HCT116 (cell line): ENCODE measurements around the gene SLC39A1. TPM values are rescaled to one million over a fixed set of nuclear protein-coding genes. Genes with fewer than 3 reads are reported as not detected.

ENCODE experiments used
- ATAC-seq: fragments of 200-7000 bp; cut with Tn5 transposase; 2 replicates; pipeline ENCODE4 v1.9.1; 2020; ENCODE audit warnings: mild to moderate bottlenecking, moderate library complexity
- BruUV-seq: library from RNA; stranded (reverse); fragments of 400-500 nt; replicated peaks from 2 replicates; lab custom pipeline; 2021; lab: Mats Ljungman, UMichigan
- CTCF ChIA-PET: fragments of 300-600 bp; sonication (Branson Sonifier 250); formaldehyde crosslinking; loops from one replicate; lab custom pipeline; 2021; ENCODE audit warnings: antibody characterized with exemption; lab: Charles Lee
- POLR2A ChIA-PET: fragments of 300-600, 350-600 bp; sonication (Branson Sonifier 250); formaldehyde crosslinking; loops from one replicate; lab custom pipeline; 2021; ENCODE audit warnings: antibody characterized with exemption; lab: Charles Lee
- RAD21 ChIA-PET, 2 experiments: fragments of 300-600 bp; sonication (Branson Sonifier 250); formaldehyde crosslinking; loops; one replicate each; lab custom pipeline; 2023; ENCODE audit warnings: low total read pairs in 2 of 2; ENCODE audit not compliant: uncharacterized antibody in 2 of 2, unreplicated experiment in 2 of 2, low non-redundant PET in 1 of 2; lab: Charles Lee
- DNase-seq: peaks from one replicate; pipeline ENCODE4 v3.0.0-alpha.2; 2010; ENCODE audit warnings: low read depth, low spot score
- H2AFZ ChIP-seq: fragments of 200-600 bp; shearing (Covaris generic), sonication (generic); 2 replicates; pipeline ENCODE4 v1.6.1; 2017; ENCODE audit warnings: low read depth, mixed run types, mixed read lengths, antibody characterized with exemption, low read length; ENCODE audit not compliant: poor library complexity, severe bottlenecking
- H3K27ac ChIP-seq: 2 replicates; pipeline ENCODE4 v1.5.1; 2012; ENCODE audit warnings: low read depth, low read length
- H3K27me3 ChIP-seq: fragments of 200-600 bp; sonication (generic); 2 replicates; pipeline ENCODE4 v1.6.1; 2016; ENCODE audit warnings: mixed run types, low read length, mixed read lengths; ENCODE audit not compliant: insufficient read depth
- H3K36me3 ChIP-seq, 2 experiments: fragments of 200-500 bp in 1 of 2; fragments of 200-600 bp in 1 of 2; sonication (Bioruptor generic) in 1 of 2; sonication (generic) in 1 of 2; 2 replicates each; pipeline versions ENCODE4 v1.5.1 to v1.6.1; 2014 to 2016; ENCODE audit warnings: low read length in 2 of 2, inconsistent platforms in 1 of 2, mixed read lengths in 1 of 2, mixed run types in 1 of 2; ENCODE audit not compliant: insufficient read depth in 2 of 2, control insufficient read depth in 1 of 2
- H3K4me1 ChIP-seq, 2 experiments: fragments of 200-600 bp in 1 of 2; sonication (generic) in 1 of 2; 2 replicates each; pipeline versions ENCODE4 v1.5.1 to v1.6.1; 2012 to 2017; ENCODE audit warnings: low read length in 2 of 2, inconsistent platforms in 1 of 2, mild to moderate bottlenecking in 1 of 2, mixed read lengths in 1 of 2, mixed run types in 1 of 2, moderate library complexity in 1 of 2; ENCODE audit not compliant: insufficient read depth in 2 of 2, control insufficient read depth in 1 of 2
- H3K4me2 ChIP-seq: fragments of 200-600 bp; sonication (generic); 2 replicates; pipeline ENCODE4 v1.6.1; 2017; ENCODE audit warnings: mixed run types, low read length, mixed read lengths
- H3K4me3 ChIP-seq, 2 experiments: fragments of 200-600 bp in 1 of 2; sonication (generic) in 1 of 2; replicated peaks in 1 of 2; 2 replicates each; pipeline ENCODE4 v1.5.1; 2011 to 2016; ENCODE audit warnings: low read length in 2 of 2, control low read depth in 1 of 2, low read depth in 1 of 2, mild to moderate bottlenecking in 1 of 2, mixed read lengths in 1 of 2, mixed run types in 1 of 2
- H3K79me2 ChIP-seq: fragments of 200-600 bp; sonication (generic); 2 replicates; pipeline ENCODE4 v1.6.1; 2017; ENCODE audit warnings: mild to moderate bottlenecking, mixed run types, low read length, moderate library complexity, mixed read lengths; ENCODE audit not compliant: insufficient read depth
- H3K9ac ChIP-seq: fragments of 200-600 bp; sonication (generic); 2 replicates; pipeline ENCODE4 v1.6.1; 2016; ENCODE audit warnings: low read length, mixed read lengths
- H3K9me2 ChIP-seq: fragments of 200-600 bp; sonication (generic), shearing (Covaris generic); 2 replicates; pipeline ENCODE4 v1.6.1; 2017; ENCODE audit warnings: mixed run types, mild to moderate bottlenecking, moderate library complexity; ENCODE audit not compliant: insufficient read depth
- H3K9me3 ChIP-seq, 2 experiments: fragments of 200-500 bp in 1 of 2; fragments of 200-600 bp in 1 of 2; sonication (Bioruptor generic) in 1 of 2; sonication (generic) in 1 of 2; 2 replicates each; pipeline ENCODE4 v1.6.1; 2014 to 2017; ENCODE audit warnings: low read length in 2 of 2, mixed read lengths in 2 of 2, inconsistent platforms in 1 of 2, low read depth in 1 of 2, mild to moderate bottlenecking in 1 of 2, mixed run types in 1 of 2, moderate library complexity in 1 of 2; ENCODE audit not compliant: control insufficient read depth in 1 of 2, insufficient read depth in 1 of 2
- H4K20me1 ChIP-seq: fragments of 200-600 bp; sonication (generic), shearing (Covaris generic); 2 replicates; pipeline ENCODE4 v1.6.1; 2017; ENCODE audit warnings: mixed run types, mild to moderate bottlenecking, moderate library complexity; ENCODE audit not compliant: insufficient read depth
- EGR1 ChIP-seq: IDR thresholded peaks from 2 replicates; pipeline ENCODE4 v1.6.1; 2012; ENCODE audit warnings: low read depth
- ELF1 ChIP-seq: IDR thresholded peaks from 2 replicates; pipeline ENCODE4 v1.6.1; 2012; ENCODE audit warnings: low read depth, borderline replicate concordance
- EZH2 ChIP-seq: fragments of 200-600 bp; sonication (generic); IDR thresholded peaks from 2 replicates; pipeline ENCODE4 v1.6.1; 2017; ENCODE audit warnings: antibody characterized with exemption, mixed run types
- EZH2phosphoT487 ChIP-seq: fragments of 200-600 bp; IDR thresholded peaks from 2 replicates; pipeline ENCODE4 v1.6.1; 2018; ENCODE audit warnings: antibody characterized with exemption, borderline replicate concordance
- FOSL1 ChIP-seq: IDR thresholded peaks from 2 replicates; pipeline ENCODE4 v1.6.1; 2012; ENCODE audit warnings: low read depth
- JUND ChIP-seq: IDR thresholded peaks from 2 replicates; pipeline ENCODE4 v1.6.1; 2012
- POLR2AphosphoS5 ChIP-seq: IDR thresholded peaks from 2 replicates; pipeline ENCODE4 v1.6.1; 2011; ENCODE audit warnings: mild to moderate bottlenecking, low read depth, low read length, moderate library complexity
- RAD21 ChIP-seq: IDR thresholded peaks from 2 replicates; pipeline ENCODE4 v1.6.1; 2012; ENCODE audit warnings: low read depth, mild to moderate bottlenecking
- SIN3A ChIP-seq: IDR thresholded peaks from 2 replicates; pipeline ENCODE4 v1.6.1; 2012; ENCODE audit warnings: low read depth
- SRF ChIP-seq: IDR thresholded peaks from 2 replicates; pipeline ENCODE4 v1.6.1; 2012; ENCODE audit warnings: low read depth
- YY1 ChIP-seq: IDR thresholded peaks from 2 replicates; pipeline ENCODE4 v1.6.1; 2011; ENCODE audit warnings: low read length, low read depth, moderate library complexity, mild to moderate bottlenecking; ENCODE audit not compliant: insufficient replicate concordance; ENCODE audit errors: extremely low read depth
- ZFX ChIP-seq: fragments of 450-650 bp; IDR thresholded peaks from 2 replicates; pipeline ENCODE4 v1.6.1; 2017
- intact Hi-C: fragments of 100-400 bp; cut with micrococcal nuclease; formaldehyde crosslinking; loops from 2 replicates; pipeline ENCODE4 v1.10.0; 2022
- total RNA-seq: library from RNA; stranded (reverse); gene quantifications from one replicate; pipeline ENCODE4 v1.2.1, GENCODE V29; 2021; ENCODE audit not compliant: unreplicated experiment
- TF ChIP-seq, protein P1 (sequence below): IDR thresholded peaks from 2 replicates; pipeline ENCODE4 v1.6.1; 2012
- TF ChIP-seq, protein P2 (sequence below): IDR thresholded peaks from 2 replicates; pipeline ENCODE4 v1.6.1; 2012
- TF ChIP-seq, protein P3 (sequence below): IDR thresholded peaks from 2 replicates; pipeline ENCODE4 v1.6.1; 2011; ENCODE audit warnings: mild to moderate bottlenecking, low read length, moderate library complexity; ENCODE audit not compliant: insufficient replicate concordance; ENCODE audit errors: extremely low read depth

Gene SLC39A1
- total RNA-seq, 1 experiment from 2014 or later: 51.5 TPM

DNA sequence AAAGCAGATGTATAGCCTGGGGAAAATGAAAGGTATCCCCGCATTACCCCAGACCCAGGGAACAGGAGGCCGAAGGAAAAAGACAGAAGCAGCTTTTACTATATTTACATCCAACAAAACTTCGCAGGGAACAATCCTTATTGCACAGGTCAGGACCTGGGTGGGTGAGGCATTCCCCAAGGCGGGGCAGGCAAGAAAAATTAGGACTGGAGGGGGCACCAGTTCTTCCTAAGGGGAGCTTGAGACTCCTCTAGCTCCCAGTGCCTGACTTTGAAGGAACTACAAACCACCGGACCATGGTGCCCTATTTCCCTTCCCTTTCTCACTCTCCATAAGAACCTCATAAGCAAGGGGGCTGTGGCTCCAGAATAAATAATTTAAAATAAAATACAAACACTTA is 33.9 kb downstream of the SLC39A1 start:
- no peak for ATAC-seq
- POLR2A ChIA-PET: no interaction called here
- no peak overlapping the region for H3K4me3 ChIP-seq
- intact Hi-C loops: no loop called here
- no peak for TF ChIP-seq RAD21
- no peak for TF ChIP-seq ZFX
- TF ChIP-seq, protein P1, sequence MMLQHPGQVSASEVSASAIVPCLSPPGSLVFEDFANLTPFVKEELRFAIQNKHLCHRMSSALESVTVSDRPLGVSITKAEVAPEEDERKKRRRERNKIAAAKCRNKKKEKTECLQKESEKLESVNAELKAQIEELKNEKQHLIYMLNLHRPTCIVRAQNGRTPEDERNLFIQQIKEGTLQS: no peak
- no peak for TF ChIP-seq POLR2AphosphoS5
- TF ChIP-seq, protein P2, sequence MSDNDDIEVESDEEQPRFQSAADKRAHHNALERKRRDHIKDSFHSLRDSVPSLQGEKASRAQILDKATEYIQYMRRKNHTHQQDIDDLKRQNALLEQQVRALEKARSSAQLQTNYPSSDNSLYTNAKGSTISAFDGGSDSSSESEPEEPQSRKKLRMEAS: no peak
- TF ChIP-seq EZH2: no peak
- no peak for TF ChIP-seq SRF
- TF ChIP-seq EGR1: no peak
- TF ChIP-seq EZH2phosphoT487: no peak
- TF ChIP-seq JUND: no peak
- TF ChIP-seq, protein P3, sequence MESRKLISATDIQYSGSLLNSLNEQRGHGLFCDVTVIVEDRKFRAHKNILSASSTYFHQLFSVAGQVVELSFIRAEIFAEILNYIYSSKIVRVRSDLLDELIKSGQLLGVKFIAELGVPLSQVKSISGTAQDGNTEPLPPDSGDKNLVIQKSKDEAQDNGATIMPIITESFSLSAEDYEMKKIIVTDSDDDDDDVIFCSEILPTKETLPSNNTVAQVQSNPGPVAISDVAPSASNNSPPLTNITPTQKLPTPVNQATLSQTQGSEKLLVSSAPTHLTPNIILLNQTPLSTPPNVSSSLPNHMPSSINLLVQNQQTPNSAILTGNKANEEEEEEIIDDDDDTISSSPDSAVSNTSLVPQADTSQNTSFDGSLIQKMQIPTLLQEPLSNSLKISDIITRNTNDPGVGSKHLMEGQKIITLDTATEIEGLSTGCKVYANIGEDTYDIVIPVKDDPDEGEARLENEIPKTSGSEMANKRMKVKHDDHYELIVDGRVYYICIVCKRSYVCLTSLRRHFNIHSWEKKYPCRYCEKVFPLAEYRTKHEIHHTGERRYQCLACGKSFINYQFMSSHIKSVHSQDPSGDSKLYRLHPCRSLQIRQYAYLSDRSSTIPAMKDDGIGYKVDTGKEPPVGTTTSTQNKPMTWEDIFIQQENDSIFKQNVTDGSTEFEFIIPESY: no peak
- TF ChIP-seq FOSL1: no peak
- TF ChIP-seq ELF1: no peak
- TF ChIP-seq YY1: no peak
- TF ChIP-seq SIN3A: no peak
- TF ChIP-seq, all 23 proteins: peak for 0
- H3K27ac ChIP-seq: no peak overlapping the region
- H3K79me2 ChIP-seq: no peaks in the 10 kb centered on the region
- H3K4me1 ChIP-seq: peaks cover 2 to 3% of the 10 kb centered on the region in 2 experiments; a peak in 3 of 4 replicates
- ChIA-PET CTCF (interaction anchor here (1.4 kb wide), 1 partner anchor 17 kb away, joined by 5 read pairs; the partner anchor contains the start of gene DENND4B), RAD21 (no interaction called here)
- H3K9ac ChIP-seq: no peak overlapping the region
- no peak for DNase-seq
- H3K36me3 ChIP-seq: peaks cover 5 to 11% of the 10 kb centered on the region in 2 experiments; a peak in 2 of 4 replicates
- H3K9me3 ChIP-seq: no peaks in the 10 kb centered on the region
- H4K20me1 ChIP-seq: no peaks in the 10 kb centered on the region
- no peak overlapping the region for H2AFZ ChIP-seq
- H3K9me2 ChIP-seq: no peaks in the 10 kb centered on the region
- no peaks in the 10 kb centered on the region for H3K27me3 ChIP-seq
- no TSS peak for BruUV-seq
- no peak overlapping the region for H3K4me2 ChIP-seq
